Endothelial cell of umbilical vein (primary cell): ENCODE measurements around the gene CSPG5.

Source experiments
- EZH2 ChIP-seq: IDR thresholded peaks from 2 replicates; pipeline ENCODE4 v1.6.1; 2012; ENCODE audit warnings: borderline replicate concordance, low read depth, mild to moderate bottlenecking, moderate library complexity, low read length, inconsistent platforms; ENCODE audit not compliant: severe bottlenecking
- JUN ChIP-seq: IDR thresholded peaks from 2 replicates; pipeline ENCODE4 v1.6.1; 2011; ENCODE audit warnings: borderline replicate concordance, low read depth; ENCODE audit not compliant: insufficient read length, insufficient read depth
- MYC ChIP-seq: IDR thresholded peaks from one replicate; pipeline ENCODE4 v1.6.1; 2011; ENCODE audit warnings: mild to moderate bottlenecking, low read depth, low read length
- TF ChIP-seq, protein P1 (sequence below), 2 donors: IDR thresholded peaks; 1 replicate in 1 of 2; 2 replicates in 1 of 2; pipeline ENCODE4 v1.5.1; 2011; ENCODE audit warnings: low read length in 2 of 2, mild to moderate bottlenecking in 2 of 2, moderate library complexity in 2 of 2, control low read depth in 1 of 2, inconsistent platforms in 1 of 2, low read depth in 1 of 2; ENCODE audit not compliant: insufficient read depth in 1 of 2; ENCODE audit errors: extremely low read depth in 1 of 2

DNA sequence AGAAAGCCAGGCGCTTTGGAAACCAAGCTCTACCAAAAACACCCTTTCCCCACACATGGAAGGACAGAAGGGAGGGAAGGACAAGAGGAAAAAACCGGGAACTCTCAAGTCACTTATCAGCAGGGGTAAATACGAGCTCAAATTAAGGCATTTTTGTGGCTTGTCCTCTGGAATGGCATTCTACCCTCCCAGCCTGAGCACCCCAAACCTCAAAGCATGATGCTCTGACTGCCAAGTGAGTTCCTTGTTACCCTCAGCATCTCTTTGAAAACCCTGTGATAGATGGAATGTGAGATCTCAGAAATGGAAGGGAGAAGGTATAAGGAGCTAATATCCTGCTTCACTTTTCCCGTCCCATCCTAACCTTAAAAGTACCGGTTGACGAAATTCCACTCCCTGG lies 8.1 kb upstream of the CSPG5 start:
- TF ChIP-seq EZH2 (no peak), MYC (no peak), JUN (no peak)
- TF ChIP-seq, protein P1, sequence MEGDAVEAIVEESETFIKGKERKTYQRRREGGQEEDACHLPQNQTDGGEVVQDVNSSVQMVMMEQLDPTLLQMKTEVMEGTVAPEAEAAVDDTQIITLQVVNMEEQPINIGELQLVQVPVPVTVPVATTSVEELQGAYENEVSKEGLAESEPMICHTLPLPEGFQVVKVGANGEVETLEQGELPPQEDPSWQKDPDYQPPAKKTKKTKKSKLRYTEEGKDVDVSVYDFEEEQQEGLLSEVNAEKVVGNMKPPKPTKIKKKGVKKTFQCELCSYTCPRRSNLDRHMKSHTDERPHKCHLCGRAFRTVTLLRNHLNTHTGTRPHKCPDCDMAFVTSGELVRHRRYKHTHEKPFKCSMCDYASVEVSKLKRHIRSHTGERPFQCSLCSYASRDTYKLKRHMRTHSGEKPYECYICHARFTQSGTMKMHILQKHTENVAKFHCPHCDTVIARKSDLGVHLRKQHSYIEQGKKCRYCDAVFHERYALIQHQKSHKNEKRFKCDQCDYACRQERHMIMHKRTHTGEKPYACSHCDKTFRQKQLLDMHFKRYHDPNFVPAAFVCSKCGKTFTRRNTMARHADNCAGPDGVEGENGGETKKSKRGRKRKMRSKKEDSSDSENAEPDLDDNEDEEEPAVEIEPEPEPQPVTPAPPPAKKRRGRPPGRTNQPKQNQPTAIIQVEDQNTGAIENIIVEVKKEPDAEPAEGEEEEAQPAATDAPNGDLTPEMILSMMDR (IDR thresholded peaks at IDR 0.05; ENCODE audit: extremely low read depth in 1 of 2, insufficient read depth in 1 of 2, low read depth in 1 of 2, low read length in 2 of 2) = no peak
